GM19099 (cell line): Measurements from ENCODE around the gene HRH4.

Experiments used
- POLR2A ChIP-seq: IDR thresholded peaks from 3 replicates; pipeline ENCODE4 v1.6.1; 2011; ENCODE audit warnings: low read depth; ENCODE audit not compliant: insufficient read length; ENCODE audit errors: extremely low read depth

HRH4 gene

GRCh38 chr18:24516261-24516660 lies 55.8 kb downstream of the HRH4 start:
- TF ChIP-seq POLR2A: no peak

- TF ChIP-seq POLR2A: no peak
These were observed 57.1 kb downstream of the HRH4 start for GRCh38 chr18:24517554-24517953.

DNA sequence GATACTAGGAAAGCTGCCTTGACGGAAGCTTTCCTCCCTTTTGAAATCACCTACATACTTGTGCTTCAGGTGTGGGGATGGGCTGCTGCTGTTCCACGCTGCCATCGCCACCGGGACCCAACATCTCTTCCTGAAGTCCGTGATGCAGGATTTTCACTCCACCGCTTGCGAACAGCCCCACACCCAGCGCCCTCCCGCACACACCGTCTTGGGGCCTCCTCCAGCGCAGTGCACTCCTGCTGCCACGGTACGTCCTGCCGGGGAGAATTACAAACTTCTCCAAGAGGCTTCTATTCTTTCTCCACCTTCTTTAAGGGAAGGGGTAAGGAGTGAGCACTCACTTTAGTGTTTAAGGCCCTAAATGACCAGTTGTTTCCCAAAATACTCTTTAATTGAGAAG lies 58.2 kb downstream of the HRH4 start:
- TF ChIP-seq POLR2A: no peak
